HepG2 (cell line): Measurements from ENCODE around the gene ZBTB22. TPM values are rescaled to one million over a fixed set of nuclear protein-coding genes. Genes with fewer than 3 reads are reported as not detected.

Source experiments
- CHD2 ChIP-seq: IDR thresholded peaks from 2 replicates; pipeline ENCODE4 v1.6.1; 2011; ENCODE audit warnings: low read depth, low read length, improper control_type of control experiment
- CHD4 ChIP-seq: fragments of 200-600 bp; sonication (generic); IDR thresholded peaks from 2 replicates; pipeline ENCODE4 v1.7.0; 2017; ENCODE audit warnings: mild to moderate bottlenecking, low read length, borderline replicate concordance
- ELF1 ChIP-seq: sonication (generic); formaldehyde crosslinking; IDR thresholded peaks from 2 replicates; pipeline ENCODE4 v1.4.0; 2020; ENCODE audit warnings: missing genetic modification reagents
- FOSL2 ChIP-seq: sonication (generic); formaldehyde crosslinking; IDR thresholded peaks from 2 replicates; pipeline ENCODE4 v1.4.0; 2020; ENCODE audit warnings: missing genetic modification reagents
- HDAC6 ChIP-seq: fragments of 200-600 bp; sonication (generic); IDR thresholded peaks from 2 replicates; pipeline ENCODE4 v1.7.0; 2017; ENCODE audit warnings: mild to moderate bottlenecking, antibody characterized with exemption, low read length, low read depth
- IKZF1 ChIP-seq: fragments of 450-650 bp; IDR thresholded peaks from 2 replicates; pipeline ENCODE4 v1.7.1; 2016
- IRF2 ChIP-seq: IDR thresholded peaks from 2 replicates; pipeline ENCODE4 v1.6.1; 2018; ENCODE audit warnings: missing genetic modification reagents, missing compliant biosample characterization
- NFRKB ChIP-seq: fragments of 450-650 bp; IDR thresholded peaks from 2 replicates; pipeline ENCODE4 v1.6.1; 2017
- ZNF235 ChIP-seq: sonication (generic); formaldehyde crosslinking; IDR thresholded peaks from 2 replicates; pipeline ENCODE4 v1.8.1; 2023; ENCODE audit warnings: mild to moderate bottlenecking, missing genetic modification reagents, borderline replicate concordance
- ZNF251 ChIP-seq: sonication (generic); formaldehyde crosslinking; IDR thresholded peaks from 2 replicates; pipeline ENCODE4 v1.9.0; 2021; ENCODE audit warnings: mild to moderate bottlenecking, missing genetic modification reagents
- ZNF30 ChIP-seq: sonication (generic); formaldehyde crosslinking; IDR thresholded peaks from 2 replicates; pipeline ENCODE4 v1.5.0; 2020; ENCODE audit warnings: mild to moderate bottlenecking, missing genetic modification reagents
- ZNF432 ChIP-seq: sonication (generic); formaldehyde crosslinking; IDR thresholded peaks from 2 replicates; pipeline ENCODE4 v1.5.0; 2020; ENCODE audit warnings: missing genetic modification reagents, mild to moderate bottlenecking, borderline replicate concordance
- ZNF441 ChIP-seq: sonication (generic); formaldehyde crosslinking; IDR thresholded peaks from 2 replicates; pipeline ENCODE4 v1.7.0; 2021; ENCODE audit warnings: missing genetic modification reagents, borderline replicate concordance
- ZNF446 ChIP-seq: sonication (generic); formaldehyde crosslinking; IDR thresholded peaks from 2 replicates; pipeline ENCODE4 v1.5.0; 2020; ENCODE audit warnings: mild to moderate bottlenecking, missing genetic modification reagents
- ZNF562 ChIP-seq: sonication (generic); formaldehyde crosslinking; IDR thresholded peaks from 2 replicates; pipeline ENCODE4 v1.8.0; 2022; ENCODE audit warnings: missing genetic modification reagents, borderline replicate concordance
- ZNF572 ChIP-seq: sonication (generic); formaldehyde crosslinking; IDR thresholded peaks from 2 replicates; pipeline ENCODE4 v1.5.1; 2020; ENCODE audit warnings: mild to moderate bottlenecking, missing genetic modification reagents
- ZNF598 ChIP-seq: sonication (generic); formaldehyde crosslinking; IDR thresholded peaks from 2 replicates; pipeline ENCODE4 v1.5.1; 2020; ENCODE audit warnings: mild to moderate bottlenecking, missing genetic modification reagents, borderline replicate concordance
- ZNF746 ChIP-seq: sonication (generic); formaldehyde crosslinking; IDR thresholded peaks from 2 replicates; pipeline ENCODE4 v1.8.0; 2022; ENCODE audit warnings: mild to moderate bottlenecking, missing genetic modification reagents
- ZNF777 ChIP-seq: sonication (generic); formaldehyde crosslinking; IDR thresholded peaks from 2 replicates; pipeline ENCODE4 v1.4.0; 2020; ENCODE audit warnings: missing genetic modification reagents
- ZNF790 ChIP-seq: sonication (generic); formaldehyde crosslinking; IDR thresholded peaks from 2 replicates; pipeline ENCODE4 v1.8.0; 2022; ENCODE audit warnings: missing genetic modification reagents, mild to moderate bottlenecking, borderline replicate concordance
- ZNF816 ChIP-seq: sonication (generic); formaldehyde crosslinking; IDR thresholded peaks from 2 replicates; pipeline ENCODE4 v1.8.0; 2022; ENCODE audit warnings: missing genetic modification reagents, mild to moderate bottlenecking, borderline replicate concordance
- polyA plus RNA-seq, 8 experiments: library from polyadenylated mRNA; depleted of rRNA in 3 of 8; stranded (reverse) in 7 of 8; unstranded in 1 of 8; fragments of >200 nt; fragmentation: Illumina TruSeq in 4 of 8; extraction: Trizol in 4 of 8; gene quantifications; 2 replicates each; pipeline versions ENCODE4 v1.2.1 to v1.2.3, GENCODE V29; 2011 to 2016; ENCODE audit warnings: low read depth in 4 of 8, missing spikeins in 1 of 8, mixed read lengths in 1 of 8; ENCODE audit not compliant: insufficient read depth in 1 of 8
- total RNA-seq, 5 experiments: library from RNA; depleted of rRNA; stranded (reverse); fragments of >200 nt; fragmentation: Illumina TruSeq; extraction: Trizol; gene quantifications; 2 replicates each; pipeline ENCODE4 v1.2.3, GENCODE V29; 2016; ENCODE audit warnings: low read depth in 1 of 5
- TF ChIP-seq, protein P1 (sequence below): sonication (generic); formaldehyde crosslinking; IDR thresholded peaks from 2 replicates; pipeline ENCODE4 v1.4.0; 2020; ENCODE audit warnings: missing genetic modification reagents
- TF ChIP-seq, protein P2 (sequence below): sonication (generic); formaldehyde crosslinking; conservative IDR thresholded peaks from 2 replicates; pipeline ENCODE4 v1.4.0; 2020; ENCODE audit warnings: missing genetic modification reagents
- TF ChIP-seq, protein P3 (sequence below): sonication (generic); formaldehyde crosslinking; IDR thresholded peaks from 2 replicates; pipeline ENCODE4 v1.8.0; 2022; ENCODE audit warnings: mild to moderate bottlenecking, missing genetic modification reagents, borderline replicate concordance
- TF ChIP-seq, protein P4 (sequence below): sonication (generic); formaldehyde crosslinking; IDR thresholded peaks from 2 replicates; pipeline ENCODE4 v1.4.0; 2020; ENCODE audit warnings: missing genetic modification reagents, borderline replicate concordance

ZBTB22 gene
- total and polyA plus RNA-seq, 2 of the 13 experiments (the other 11 are each of a cell fraction or from before 2014, with no cell fraction given) = 8.0 to 10.6 TPM

DNA sequence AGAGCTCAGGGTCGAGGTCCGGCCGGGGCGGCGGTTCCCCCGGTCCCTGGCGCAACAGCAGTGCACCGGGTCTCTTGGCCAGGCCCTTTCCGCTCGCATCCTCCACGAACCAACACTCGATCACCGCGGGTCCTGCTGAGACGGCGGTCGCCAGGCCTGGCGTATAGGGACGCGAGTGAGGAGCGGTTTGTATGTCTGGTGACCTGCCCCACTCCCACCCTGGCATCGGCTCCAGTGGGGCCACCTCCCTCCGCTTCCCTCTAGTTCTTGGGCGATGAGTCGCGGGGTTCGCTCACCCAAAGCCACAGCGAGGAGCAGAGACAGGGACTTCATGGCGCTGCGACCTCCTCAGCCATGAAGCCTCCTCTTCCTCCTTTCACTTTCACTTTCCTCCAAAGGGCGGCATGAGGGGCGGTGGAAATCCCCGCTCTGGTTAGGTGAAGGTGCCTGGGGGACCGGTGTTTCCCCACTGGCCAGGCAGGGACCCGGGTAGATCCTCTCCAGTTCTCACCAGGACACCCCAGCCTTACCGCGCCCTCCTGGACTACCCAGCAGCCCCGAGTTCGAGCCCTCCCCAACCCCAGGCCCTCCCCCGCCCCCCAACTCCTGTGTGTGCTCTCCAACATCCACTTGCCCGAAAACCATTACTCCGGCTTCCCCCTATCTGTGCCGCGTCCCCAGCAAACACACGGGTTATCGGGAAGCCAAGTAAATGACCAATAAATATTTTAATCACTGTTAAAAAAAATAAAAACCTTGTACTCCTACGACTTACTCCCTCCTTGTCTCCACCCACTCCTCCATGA, 3.6 kb downstream of the ZBTB22 start, which contains the start of gene TAPBP (continued):
- TF ChIP-seq, protein P1, sequence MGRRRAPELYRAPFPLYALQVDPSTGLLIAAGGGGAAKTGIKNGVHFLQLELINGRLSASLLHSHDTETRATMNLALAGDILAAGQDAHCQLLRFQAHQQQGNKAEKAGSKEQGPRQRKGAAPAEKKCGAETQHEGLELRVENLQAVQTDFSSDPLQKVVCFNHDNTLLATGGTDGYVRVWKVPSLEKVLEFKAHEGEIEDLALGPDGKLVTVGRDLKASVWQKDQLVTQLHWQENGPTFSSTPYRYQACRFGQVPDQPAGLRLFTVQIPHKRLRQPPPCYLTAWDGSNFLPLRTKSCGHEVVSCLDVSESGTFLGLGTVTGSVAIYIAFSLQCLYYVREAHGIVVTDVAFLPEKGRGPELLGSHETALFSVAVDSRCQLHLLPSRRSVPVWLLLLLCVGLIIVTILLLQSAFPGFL (CRISPR knock-in tag) = no peak
- TF ChIP-seq ELF1 = peak; percentile 44; the same call in 1 of the 2 replicates
- 0 out of 2 replicates have a peak, but pooled peaks have one; percentile 60 for TF ChIP-seq ZNF790 (CRISPR knock-in tag)
- no peak; the same call in 1 of the 2 replicates for TF ChIP-seq ZNF598 (CRISPR knock-in tag)
- no peak for TF ChIP-seq ZNF432 (CRISPR knock-in tag)
- no peak for TF ChIP-seq NFRKB
- TF ChIP-seq ZNF441 (CRISPR knock-in tag) = no peak
- TF ChIP-seq ZNF777 (CRISPR knock-in tag) = peak; percentile 40; the same call in 1 of the 2 replicates
- no peak for TF ChIP-seq CHD4
- TF ChIP-seq, protein P2, sequence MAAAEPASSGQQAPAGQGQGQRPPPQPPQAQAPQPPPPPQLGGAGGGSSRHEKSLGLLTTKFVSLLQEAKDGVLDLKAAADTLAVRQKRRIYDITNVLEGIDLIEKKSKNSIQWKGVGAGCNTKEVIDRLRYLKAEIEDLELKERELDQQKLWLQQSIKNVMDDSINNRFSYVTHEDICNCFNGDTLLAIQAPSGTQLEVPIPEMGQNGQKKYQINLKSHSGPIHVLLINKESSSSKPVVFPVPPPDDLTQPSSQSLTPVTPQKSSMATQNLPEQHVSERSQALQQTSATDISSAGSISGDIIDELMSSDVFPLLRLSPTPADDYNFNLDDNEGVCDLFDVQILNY (CRISPR knock-in tag) = peak; percentile 60; the same call in 1 of the 2 replicates
- no peak for TF ChIP-seq ZNF562 (CRISPR knock-in tag)
- no peak for TF ChIP-seq IKZF1
- TF ChIP-seq, protein P3, sequence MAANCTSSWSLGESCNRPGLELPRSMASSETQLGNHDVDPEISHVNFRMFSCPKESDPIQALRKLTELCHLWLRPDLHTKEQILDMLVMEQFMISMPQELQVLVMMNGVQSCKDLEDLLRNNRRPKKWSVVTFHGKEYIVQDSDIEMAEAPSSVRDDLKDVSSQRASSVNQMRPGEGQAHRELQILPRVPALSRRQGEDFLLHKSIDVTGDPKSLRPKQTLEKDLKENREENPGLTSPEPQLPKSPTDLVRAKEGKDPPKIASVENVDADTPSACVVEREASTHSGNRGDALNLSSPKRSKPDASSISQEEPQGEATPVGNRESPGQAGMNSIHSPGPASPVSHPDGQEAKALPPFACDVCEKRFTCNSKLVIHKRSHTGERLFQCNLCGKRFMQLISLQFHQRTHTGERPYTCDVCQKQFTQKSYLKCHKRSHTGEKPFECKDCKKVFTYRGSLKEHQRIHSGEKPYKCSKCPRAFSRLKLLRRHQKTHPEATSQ (CRISPR knock-in tag) = no peak
- TF ChIP-seq ZNF572 = no peak
- TF ChIP-seq ZNF746 = 0 out of 2 replicates have a peak, but pooled peaks have one; percentile 52
- no peak for TF ChIP-seq ZNF30 (CRISPR knock-in tag)
- no peak for TF ChIP-seq CHD2
- TF ChIP-seq, protein P4, sequence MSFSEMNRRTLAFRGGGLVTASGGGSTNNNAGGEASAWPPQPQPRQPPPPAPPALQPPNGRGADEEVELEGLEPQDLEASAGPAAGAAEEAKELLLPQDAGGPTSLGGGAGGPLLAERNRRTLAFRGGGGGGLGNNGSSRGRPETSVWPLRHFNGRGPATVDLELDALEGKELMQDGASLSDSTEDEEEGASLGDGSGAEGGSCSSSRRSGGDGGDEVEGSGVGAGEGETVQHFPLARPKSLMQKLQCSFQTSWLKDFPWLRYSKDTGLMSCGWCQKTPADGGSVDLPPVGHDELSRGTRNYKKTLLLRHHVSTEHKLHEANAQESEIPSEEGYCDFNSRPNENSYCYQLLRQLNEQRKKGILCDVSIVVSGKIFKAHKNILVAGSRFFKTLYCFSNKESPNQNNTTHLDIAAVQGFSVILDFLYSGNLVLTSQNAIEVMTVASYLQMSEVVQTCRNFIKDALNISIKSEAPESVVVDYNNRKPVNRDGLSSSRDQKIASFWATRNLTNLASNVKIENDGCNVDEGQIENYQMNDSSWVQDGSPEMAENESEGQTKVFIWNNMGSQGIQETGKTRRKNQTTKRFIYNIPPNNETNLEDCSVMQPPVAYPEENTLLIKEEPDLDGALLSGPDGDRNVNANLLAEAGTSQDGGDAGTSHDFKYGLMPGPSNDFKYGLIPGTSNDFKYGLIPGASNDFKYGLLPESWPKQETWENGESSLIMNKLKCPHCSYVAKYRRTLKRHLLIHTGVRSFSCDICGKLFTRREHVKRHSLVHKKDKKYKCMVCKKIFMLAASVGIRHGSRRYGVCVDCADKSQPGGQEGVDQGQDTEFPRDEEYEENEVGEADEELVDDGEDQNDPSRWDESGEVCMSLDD (CRISPR knock-in tag) = no peak
- peak; percentile 100 for TF ChIP-seq IRF2 (CRISPR knock-in tag)
- TF ChIP-seq HDAC6 = no peak
- no peak; the same call in 1 of the 2 replicates for TF ChIP-seq ZNF235 (CRISPR knock-in tag)
- peak; percentile 56; the same call in 1 of the 2 replicates for TF ChIP-seq ZNF816 (CRISPR knock-in tag)
- no peak for TF ChIP-seq ZNF251 (CRISPR knock-in tag)
- no peak for TF ChIP-seq ZNF446 (CRISPR knock-in tag)
- peak; percentile 35; the same call in 1 of the 2 replicates for TF ChIP-seq FOSL2 (CRISPR knock-in tag)
